H1 (cell line): Measurements from ENCODE around the gene EIF2B5. TPM values are rescaled to one million over a fixed set of nuclear protein-coding genes. Genes with fewer than 3 reads are reported as not detected.

Experiments used
- CTCF ChIA-PET: fragments of 300-600 bp; sonication (Branson Sonifier 250); formaldehyde crosslinking; loops from one replicate; lab custom pipeline; 2021; ENCODE audit not compliant: partially characterized antibody; lab: Charles Lee
- POLR2A ChIA-PET: fragments of 300-600 bp; sonication (Branson Sonifier 250); formaldehyde crosslinking; loops from one replicate; lab custom pipeline; 2021; ENCODE audit warnings: inconsistent platforms; ENCODE audit not compliant: partially characterized antibody; lab: Charles Lee
- DNase-seq, 2 experiments: peaks; one replicate each; pipeline versions ENCODE4 v3.0.0 to v3.0.0-alpha.2; 2010 to 2022; ENCODE audit warnings: low spot score in 2 of 2, low read depth in 1 of 2, mixed read lengths in 1 of 2
- FAIRE-seq: peaks from 2 replicates; lab custom pipeline; 2011; peaks lifted over from hg19 to GRCh38; lab: Jason Lieb, UNC
- H2AFZ ChIP-seq: 2 replicates; pipeline ENCODE4 v1.8.1; 2012; ENCODE audit warnings: low read length, inconsistent platforms
- H2AK5ac ChIP-seq: 2 replicates; pipeline ENCODE4 v1.6.1; 2013; ENCODE audit warnings: low read depth, low read length
- H2BK120ac ChIP-seq: replicated peaks from 2 replicates; pipeline ENCODE3; 2013; ENCODE audit warnings: low read depth, low read length, inconsistent platforms
- H2BK12ac ChIP-seq: 2 replicates; pipeline ENCODE4 v1.6.1; 2013; ENCODE audit warnings: low read depth, low read length
- H2BK15ac ChIP-seq: 2 replicates; pipeline ENCODE4 v1.6.1; 2013; ENCODE audit warnings: low read length
- H2BK20ac ChIP-seq: 2 replicates; pipeline ENCODE4 v1.6.1; 2013; ENCODE audit warnings: low read length
- H2BK5ac ChIP-seq: 2 replicates; pipeline ENCODE4 v1.6.1; 2013; ENCODE audit warnings: low read depth, low read length
- H3K14ac ChIP-seq: 2 replicates; pipeline ENCODE4 v1.6.1; 2013; ENCODE audit warnings: inconsistent platforms; ENCODE audit not compliant: insufficient read length
- H3K18ac ChIP-seq: 2 replicates; pipeline ENCODE4 v1.6.1; 2013; ENCODE audit warnings: low read length; ENCODE audit errors: extremely low read depth
- H3K23ac ChIP-seq: 2 replicates; pipeline ENCODE4 v1.6.1; 2013; ENCODE audit warnings: inconsistent platforms; ENCODE audit not compliant: insufficient read length
- H3K23me2 ChIP-seq: 2 replicates; pipeline ENCODE4 v1.6.1; 2013; ENCODE audit warnings: low read depth, low read length
- H3K27ac ChIP-seq: 2 replicates; pipeline ENCODE4 v1.6.1; 2011; ENCODE audit warnings: low read depth, low read length, inconsistent platforms
- H3K27me3 ChIP-seq, 4 experiments: replicated peaks in 1 of 4; 1 replicate in 1 of 4; 2 replicates in 3 of 4; pipeline versions ENCODE4 v1.6.1 to v1.8.1; 2011 to 2013; ENCODE audit warnings: low read length in 3 of 4, mild to moderate bottlenecking in 3 of 4, inconsistent platforms in 2 of 4, mixed read lengths in 2 of 4, moderate library complexity in 1 of 4; ENCODE audit not compliant: control insufficient read depth in 3 of 4, insufficient read depth in 3 of 4; ENCODE audit errors: extremely low read depth in 1 of 4
- H3K36me3 ChIP-seq, 4 experiments: 2 replicates each; pipeline versions ENCODE4 v1.6.1 to v1.8.1; 2011 to 2013; ENCODE audit warnings: mild to moderate bottlenecking in 4 of 4, low read length in 3 of 4, moderate library complexity in 2 of 4, control low read depth in 1 of 4, inconsistent platforms in 1 of 4; ENCODE audit not compliant: insufficient read depth in 4 of 4, control insufficient read depth in 2 of 4
- H3K4ac ChIP-seq: replicated peaks from 2 replicates; pipeline ENCODE3; 2013; ENCODE audit warnings: low read length, low read depth, mixed read lengths, inconsistent platforms; ENCODE audit not compliant: insufficient read length
- H3K4me1 ChIP-seq, 4 experiments: replicated peaks in 1 of 4; 1 replicate in 1 of 4; 2 replicates in 3 of 4; pipeline versions ENCODE4 v1.6.1 to v1.8.1; 2011 to 2013; ENCODE audit warnings: low read length in 3 of 4, inconsistent platforms in 2 of 4, mixed read lengths in 1 of 4; ENCODE audit not compliant: insufficient read depth in 4 of 4, control insufficient read depth in 3 of 4
- H3K4me2 ChIP-seq, 2 experiments: 2 replicates each; pipeline versions ENCODE4 v1.6.1 to v1.8.1; 2011 to 2013; ENCODE audit warnings: low read depth in 2 of 2, low read length in 2 of 2, control low read depth in 1 of 2, inconsistent platforms in 1 of 2, mild to moderate bottlenecking in 1 of 2; ENCODE audit not compliant: insufficient read depth in 1 of 2
- H3K4me3 ChIP-seq, 4 experiments: fragments of 200-600, 300-600 bp in 1 of 4; sonication (generic), shearing (Covaris generic), sonication (Bioruptor Twin) in 1 of 4; 2 replicates each; pipeline versions ENCODE4 v1.5.1 to v1.8.1; 2011 to 2016; ENCODE audit warnings: low read length in 4 of 4, low read depth in 3 of 4, control low read depth in 2 of 4, inconsistent platforms in 2 of 4, mild to moderate bottlenecking in 2 of 4, mixed read lengths in 1 of 4, moderate library complexity in 1 of 4; ENCODE audit not compliant: insufficient read depth in 2 of 4; ENCODE audit errors: extremely low read depth in 1 of 4
- H3K56ac ChIP-seq: replicated peaks from 2 replicates; pipeline ENCODE3; 2013; ENCODE audit warnings: low read depth, mild to moderate bottlenecking, mixed read lengths, low read length, inconsistent platforms; ENCODE audit not compliant: insufficient read length
- H3K79me1 ChIP-seq: 2 replicates; pipeline ENCODE4 v1.6.1; 2013; ENCODE audit warnings: low read depth, low read length, control low read depth
- H3K79me2 ChIP-seq, 2 experiments: 2 replicates each; pipeline versions ENCODE4 v1.6.1 to v1.8.1; 2012 to 2013; ENCODE audit warnings: low read length in 2 of 2, mild to moderate bottlenecking in 2 of 2, inconsistent platforms in 1 of 2; ENCODE audit not compliant: insufficient read depth in 2 of 2, control insufficient read depth in 1 of 2
- H3K9ac ChIP-seq, 4 experiments: replicated peaks in 1 of 4; 1 replicate in 1 of 4; 2 replicates in 3 of 4; pipeline versions ENCODE4 v1.6.1 to v1.8.1; 2011 to 2013; ENCODE audit warnings: low read depth in 3 of 4, low read length in 3 of 4, control low read depth in 2 of 4, mild to moderate bottlenecking in 2 of 4, moderate library complexity in 2 of 4, inconsistent platforms in 1 of 4; ENCODE audit errors: extremely low read depth in 1 of 4
- H3K9me3 ChIP-seq, 2 experiments: 2 replicates each; pipeline versions ENCODE4 v1.6.1 to v1.8.1; 2012 to 2013; ENCODE audit warnings: mild to moderate bottlenecking in 2 of 2, moderate library complexity in 2 of 2, control low read depth in 1 of 2, inconsistent platforms in 1 of 2, low read depth in 1 of 2, low read length in 1 of 2, mixed read lengths in 1 of 2; ENCODE audit not compliant: insufficient read depth in 2 of 2
- H4K20me1 ChIP-seq, 2 experiments: replicated peaks in 1 of 2; 2 replicates each; pipeline versions ENCODE3 to v1.8.1; 2011 to 2013; ENCODE audit warnings: inconsistent platforms in 2 of 2, low read length in 2 of 2, mild to moderate bottlenecking in 1 of 2; ENCODE audit not compliant: insufficient read depth in 2 of 2, control insufficient read depth in 1 of 2
- H4K5ac ChIP-seq: 2 replicates; pipeline ENCODE4 v1.6.1; 2013; ENCODE audit warnings: low read length, low read depth, mixed read lengths, inconsistent platforms; ENCODE audit not compliant: insufficient read length
- H4K8ac ChIP-seq: 2 replicates; pipeline ENCODE4 v1.8.0; 2013; ENCODE audit warnings: mild to moderate bottlenecking, moderate library complexity, low read length, inconsistent platforms; ENCODE audit not compliant: insufficient read depth; ENCODE audit errors: extremely low read depth
- H4K91ac ChIP-seq: replicated peaks from 2 replicates; pipeline ENCODE3; 2013; ENCODE audit warnings: low read length, mixed read lengths, inconsistent platforms; ENCODE audit not compliant: insufficient read length
- TAF1 ChIP-seq: IDR thresholded peaks from 2 replicates; pipeline ENCODE4 v1.6.1; 2011; ENCODE audit warnings: mild to moderate bottlenecking, low read depth, low read length
- TBP ChIP-seq: IDR thresholded peaks from 2 replicates; pipeline ENCODE4 v1.6.1; 2011; ENCODE audit warnings: low read depth, low read length, improper control_type of control experiment
- TEAD4 ChIP-seq: IDR thresholded peaks from 2 replicates; pipeline ENCODE4 v1.6.1; 2012; ENCODE audit warnings: low read depth, low read length, inconsistent platforms, mixed read lengths
- WGBS, 2 experiments: shearing (Covaris generic) in 1 of 2; methylation state at CpG; one replicate each; pipeline versions ENCODE4 v1.1.6 to v1.1.7; 2013 to 2015; ENCODE audit warnings: low lambda C conversion rate in 2 of 2, mixed read lengths in 2 of 2, inconsistent platforms in 1 of 2, low coverage in 1 of 2, missing lambda C conversion rate in 1 of 2; ENCODE audit not compliant: insufficient replicate concordance in 2 of 2, insufficient coverage in 1 of 2, insufficient read length in 1 of 2; ENCODE audit errors: extremely low coverage in 1 of 2, missing lambda C conversion rate in 1 of 2; 5-methylcytosine and 5-hydroxymethylcytosine counted together
- polyA plus RNA-seq, 7 experiments: library from polyadenylated mRNA; depleted of rRNA in 3 of 7; stranded (reverse) in 5 of 7; unstranded in 2 of 7; fragments of >200 nt in 5 of 7; fragments of 200-250 nt in 2 of 7; gene quantifications; 1 replicate in 5 of 7; 2 replicates in 1 of 7; 4 replicates in 1 of 7; pipeline versions ENCODE4 v1.2.1 to v1.2.3, GENCODE V29; 2011 to 2013; ENCODE audit warnings: missing spikeins in 2 of 7, mixed read lengths in 2 of 7
- total RNA-seq: library from RNA; stranded (reverse); fragmentation: NEBNext Ultra II Directional; extraction: Animal tissue kit (Norgen Biotek cat#: 25700); gene quantifications from 2 replicates; pipeline ENCODE4 v1.2.1, GENCODE V29; 2021

Gene EIF2B5
- total and polyA plus RNA-seq, 2 of the 8 experiments (the other 6 are each of a cell fraction or from before 2014, with no cell fraction given) = 33.1 to 40.0 TPM

DNA sequence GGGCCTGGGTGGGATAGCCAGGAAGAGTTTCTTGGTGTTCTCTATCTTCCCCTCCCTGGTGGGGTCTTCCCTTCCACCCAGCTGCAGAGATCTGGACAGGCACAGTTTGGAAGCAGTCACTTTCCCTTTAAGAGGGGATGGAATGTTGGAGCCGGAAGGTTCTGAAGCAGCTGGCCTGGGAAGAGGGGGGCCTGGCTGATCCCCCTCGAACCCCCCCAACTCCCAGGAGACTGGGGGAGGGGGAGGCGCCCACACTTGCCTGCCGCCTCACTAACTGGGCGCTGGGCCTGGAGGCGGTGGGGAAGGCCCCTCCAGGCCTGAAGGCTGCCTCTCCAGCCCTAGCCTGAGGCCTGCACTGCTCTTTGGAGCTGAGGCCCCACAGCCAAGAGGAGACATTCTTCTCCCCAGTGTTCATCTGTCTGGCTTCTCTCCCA is 21.4 kb downstream of the EIF2B5 start:
- H3K23me2 ChIP-seq = peaks cover 16% of the 10 kb centered on the region
- peak overlapping the region; percentile 96 to 98 for H3K4me2 ChIP-seq
- no peak overlapping the region for H3K56ac ChIP-seq
- peak overlapping the region; percentile 81; the same call in 1 of the 2 replicates for H2BK15ac ChIP-seq
- H3K79me2 ChIP-seq = peaks cover 21 to 37% of the 10 kb centered on the region in 2 experiments
- peak overlapping the region; percentile 93 to 99 (median 98) for H3K4me3 ChIP-seq
- H2BK120ac ChIP-seq = no peak overlapping the region
- H3K4me1 ChIP-seq = peaks cover 2 to 9% (median 5%) of the 10 kb centered on the region in 4 experiments; a peak in 6 of 7 replicates
- H4K5ac ChIP-seq = peak overlapping the region; percentile 1
- no peak overlapping the region for H3K14ac ChIP-seq
- WGBS, 2 experiments = 0% methylated on average over 5 of the region's 6 CpGs; no CpG with 5 or more reads in 1 of the 2 experiments
- peak overlapping the region; percentile 62; the same call in 1 of the 2 replicates for H2BK12ac ChIP-seq
- H3K9me3 ChIP-seq = no peaks in the 10 kb centered on the region
- peak overlapping the region; percentile 82 for H2BK5ac ChIP-seq
- peak overlapping the region; percentile 43 to 90 (median 68) for H3K9ac ChIP-seq
- no peak overlapping the region for H2AK5ac ChIP-seq
- H4K20me1 ChIP-seq = peaks cover 0 to 4% of the 10 kb centered on the region in 2 experiments
- POLR2A ChIA-PET = interaction anchor here (0.6 to 3.3 kb wide), 12 partner anchors 11 to 128 kb away, joined by 3 to 26 read pairs (median 4); partner anchors contain the start of genes ABCF3 and EIF2B5
- H3K18ac ChIP-seq = peak overlapping the region; percentile 17; the same call in 1 of the 2 replicates
- H3K36me3 ChIP-seq = no peaks in the 10 kb centered on the region
- H3K27ac ChIP-seq = 0 out of 2 replicates have a peak overlapping the region, but pooled peaks have one; percentile 26
- H2BK20ac ChIP-seq = no peak overlapping the region
- H3K4ac ChIP-seq = no peak overlapping the region
- peak in 1 of 2 experiments; percentile 65 for DNase-seq
- FAIRE-seq = no peak
- H4K91ac ChIP-seq = peak overlapping the region; percentile 46
- H3K79me1 ChIP-seq = peaks cover 16% of the 10 kb centered on the region
- H2AFZ ChIP-seq = no peak overlapping the region
- no peaks in the 10 kb centered on the region for H3K27me3 ChIP-seq
- H4K8ac ChIP-seq = no peak overlapping the region
- H3K23ac ChIP-seq = no peak overlapping the region
- CTCF ChIA-PET = interaction anchor here (1.0 to 2.2 kb wide), 9 partner anchors 8 to 93 kb away, joined by 3 to 7 read pairs (median 4); partner anchors contain the start of gene EEF1AKMT4
- TF ChIP-seq TBP (0 out of 2 replicates have a peak, but pooled peaks have one; percentile 1), TAF1 (0 out of 2 replicates have a peak, but pooled peaks have one; percentile 29), TEAD4 (peak; percentile 53; the same call in 1 of the 2 replicates)
